IMR-90 (cell line): Measurements from ENCODE around the gene GSTA4. TPM values are rescaled to one million over a fixed set of nuclear protein-coding genes. Genes with fewer than 3 reads are reported as not detected.

Experiments
- ATAC-seq: fragments of 200-7000 bp; cut with Tn5 transposase; 2 replicates; pipeline ENCODE4 v1.9.1; 2020; ENCODE audit warnings: low read depth, mild to moderate bottlenecking, moderate library complexity
- BruUV-seq: library from RNA; stranded (reverse); fragments of 400-500 nt; replicated peaks from 2 replicates; lab custom pipeline; 2021; lab: Mats Ljungman, UMichigan
- CTCF ChIA-PET: fragments of 300-600 bp; formaldehyde crosslinking; extraction: SDS; loops from one replicate; lab custom pipeline; 2021; ENCODE audit warnings: antibody characterized with exemption; lab: Yijun Ruan, JAX
- POLR2A ChIA-PET: fragments of 300-600 bp; sonication (Branson Sonifier 250); formaldehyde crosslinking; loops from one replicate; lab custom pipeline; 2022; ENCODE audit warnings: antibody characterized with exemption; ENCODE audit not compliant: unreplicated experiment; lab: Charles Lee
- DNase-seq: peaks from one replicate; pipeline ENCODE4 v3.0.0; 2013
- H2AFZ ChIP-seq: replicated peaks from 2 replicates; pipeline ENCODE3; 2013; ENCODE audit warnings: low read length, mild to moderate bottlenecking; ENCODE audit not compliant: poor library complexity
- H2AK5ac ChIP-seq: 2 replicates; pipeline ENCODE4 v1.6.1; 2013; ENCODE audit warnings: low read depth, low read length, inconsistent platforms
- H2AK9ac ChIP-seq: replicated peaks from 2 replicates; pipeline ENCODE3; 2013; ENCODE audit warnings: mild to moderate bottlenecking, low read depth, low read length, moderate library complexity; ENCODE audit not compliant: poor library complexity
- H2BK120ac ChIP-seq: 2 replicates; pipeline ENCODE4 v1.6.1; 2013; ENCODE audit warnings: low read depth, low read length, inconsistent platforms
- H2BK15ac ChIP-seq: 3 replicates; pipeline ENCODE4 v1.6.1; 2013; ENCODE audit warnings: low read depth, low read length, inconsistent platforms
- H2BK20ac ChIP-seq: 2 replicates; pipeline ENCODE4 v1.6.1; 2013; ENCODE audit warnings: low read depth, mild to moderate bottlenecking, inconsistent platforms, low read length, moderate library complexity
- H2BK5ac ChIP-seq: 2 replicates; pipeline ENCODE4 v1.6.1; 2013; ENCODE audit warnings: mild to moderate bottlenecking, low read depth, low read length, inconsistent platforms; ENCODE audit not compliant: poor library complexity, severe bottlenecking
- H3K14ac ChIP-seq: replicated peaks from 2 replicates; pipeline ENCODE4 v1.6.1; 2013; ENCODE audit warnings: low read depth, low read length, inconsistent platforms
- H3K18ac ChIP-seq: 2 replicates; pipeline ENCODE4 v1.6.1; 2013; ENCODE audit warnings: low read depth, low read length, control low read depth
- H3K23ac ChIP-seq: 2 replicates; pipeline ENCODE4 v1.6.1; 2013; ENCODE audit warnings: low read depth, low read length, inconsistent platforms
- H3K27ac ChIP-seq: 2 replicates; pipeline ENCODE4 v1.5.1; 2013; ENCODE audit warnings: mild to moderate bottlenecking, control low read depth, low read length; ENCODE audit not compliant: insufficient read depth
- H3K27me3 ChIP-seq: 2 replicates; pipeline ENCODE4 v1.6.1; 2013; ENCODE audit warnings: low read length; ENCODE audit not compliant: control insufficient read depth, insufficient read depth
- H3K36me3 ChIP-seq: 2 replicates; pipeline ENCODE4 v1.6.1; 2013; ENCODE audit warnings: low read length, mixed read lengths; ENCODE audit not compliant: control insufficient read depth, insufficient read depth
- H3K4ac ChIP-seq: 2 replicates; pipeline ENCODE4 v1.6.1; 2013; ENCODE audit warnings: low read depth, low read length, inconsistent platforms
- H3K4me1 ChIP-seq: 2 replicates; pipeline ENCODE4 v1.6.1; 2013; ENCODE audit warnings: low read length, mixed read lengths; ENCODE audit not compliant: control insufficient read depth, insufficient read depth
- H3K4me2 ChIP-seq: 2 replicates; pipeline ENCODE4 v1.6.1; 2013; ENCODE audit warnings: low read depth, mild to moderate bottlenecking, control low read depth, low read length, moderate library complexity
- H3K4me3 ChIP-seq: 2 replicates; pipeline ENCODE4 v1.5.1; 2013; ENCODE audit warnings: low read depth, mild to moderate bottlenecking, control low read depth, low read length, moderate library complexity; ENCODE audit not compliant: insufficient read depth
- H3K56ac ChIP-seq: 2 replicates; pipeline ENCODE4 v1.6.1; 2013; ENCODE audit warnings: low read length, inconsistent platforms; ENCODE audit not compliant: insufficient read depth; ENCODE audit errors: extremely low read depth
- H3K79me1 ChIP-seq, 2 experiments: 2 replicates each; pipeline ENCODE4 v1.6.1; 2013; ENCODE audit warnings: low read length in 2 of 2, inconsistent platforms in 1 of 2, low read depth in 1 of 2
- H3K9ac ChIP-seq: 2 replicates; pipeline ENCODE4 v1.6.1; 2013; ENCODE audit warnings: low read depth, low read length, control low read depth
- H3K9me1 ChIP-seq: 2 replicates; pipeline ENCODE4 v1.6.1; 2013; ENCODE audit warnings: low read length, inconsistent platforms; ENCODE audit not compliant: insufficient read depth
- H3K9me3 ChIP-seq: 2 replicates; pipeline ENCODE4 v1.6.1; 2013; ENCODE audit warnings: low read length; ENCODE audit not compliant: control insufficient read depth, insufficient read depth
- H4K20me1 ChIP-seq: 2 replicates; pipeline ENCODE4 v1.6.1; 2013; ENCODE audit warnings: low read length, inconsistent platforms; ENCODE audit not compliant: insufficient read depth
- H4K5ac ChIP-seq: 2 replicates; pipeline ENCODE4 v1.6.1; 2013; ENCODE audit warnings: mild to moderate bottlenecking, low read depth, low read length, control low read depth
- H4K8ac ChIP-seq, 2 experiments: 2 replicates each; pipeline ENCODE4 v1.6.1; 2013; ENCODE audit warnings: low read depth in 2 of 2, low read length in 2 of 2, control low read depth in 1 of 2, inconsistent platforms in 1 of 2
- H4K91ac ChIP-seq: 2 replicates; pipeline ENCODE4 v1.6.1; 2013; ENCODE audit warnings: low read depth, low read length, inconsistent platforms; ENCODE audit not compliant: insufficient read depth
- CEBPB ChIP-seq: IDR thresholded peaks from 2 replicates; pipeline ENCODE4 v1.6.1; 2012; ENCODE audit warnings: low read depth, low read length, improper control_type of control experiment
- CHD1 ChIP-seq: IDR thresholded peaks from 2 replicates; pipeline ENCODE4 v1.6.1; 2012; ENCODE audit warnings: low read depth, low read length, improper control_type of control experiment
- NFE2L2 ChIP-seq: fragments of 150-350 bp; IDR thresholded peaks from 2 replicates; pipeline ENCODE4 v1.6.1; 2016; ENCODE audit warnings: low read depth, mild to moderate bottlenecking, low read length
- RCOR1 ChIP-seq: IDR thresholded peaks from 2 replicates; pipeline ENCODE4 v1.6.1; 2012; ENCODE audit warnings: mild to moderate bottlenecking, low read length, improper control_type of control experiment; ENCODE audit not compliant: insufficient replicate concordance
- RFX5 ChIP-seq: IDR thresholded peaks from 2 replicates; pipeline ENCODE4 v1.8.0; 2012; ENCODE audit warnings: low read depth, mild to moderate bottlenecking, low read length, moderate library complexity
- WGBS, 2 experiments: methylation state at CpG; one replicate each; pipeline versions ENCODE4 v1.1.5 to v1.1.7; 2013; ENCODE audit warnings: missing lambda C conversion rate in 2 of 2; ENCODE audit not compliant: insufficient read length in 1 of 2; ENCODE audit errors: extremely low coverage in 2 of 2; 5-methylcytosine and 5-hydroxymethylcytosine counted together
- dilution Hi-C: fragments of 300-500 bp; cut with HindIII; formaldehyde crosslinking; loops from one replicate; pipeline ENCODE4 v1.14.3; 2018; ENCODE audit warnings: low sequenced_read_pairs; ENCODE audit not compliant: unreplicated experiment
- in situ Hi-C: fragments of 300-500 bp; cut with MboI; formaldehyde crosslinking; loops from 3 replicates; pipeline ENCODE4 v1.14.3; 2019; ENCODE audit warnings: low sequenced_read_pairs, inconsistent platforms, mixed read lengths
- intact Hi-C: fragments of 100-400 bp; cut with micrococcal nuclease; formaldehyde crosslinking; loops from 2 replicates; pipeline ENCODE4 v1.10.0; 2022
- polyA plus RNA-seq, 3 experiments: library from polyadenylated mRNA; depleted of rRNA; stranded (reverse); fragments of >200 nt; gene quantifications; 2 replicates each; pipeline ENCODE4 v1.2.3, GENCODE V29; 2012; ENCODE audit warnings: low replicate concordance in 1 of 3
- total RNA-seq: library from RNA; depleted of rRNA; stranded (reverse); fragments of >200 nt; gene quantifications from 2 replicates; pipeline ENCODE4 v1.2.3, GENCODE V29; 2012

Gene GSTA4
- total and polyA plus RNA-seq, 2 of the 4 experiments (the other 2 are of a cell fraction) = 26.9 to 35.6 TPM

- Histone ChIP-seq H4K8ac (no peak overlapping the region), H3K36me3 (peaks cover 16% of the 10 kb centered on the region), H3K9me1 (no peaks in the 10 kb centered on the region), H3K27ac (no peak overlapping the region), H3K4me3 (no peak overlapping the region), H2AK5ac (no peak overlapping the region), H4K91ac (no peak overlapping the region), H3K18ac (no peak overlapping the region), H2BK15ac (no peak overlapping the region), H2BK5ac (no peak overlapping the region), H3K4me1 (peaks cover 2% of the 10 kb centered on the region; the same call in 1 of the 2 replicates), H2BK120ac (no peak overlapping the region), H3K4me2 (no peak overlapping the region), H2AFZ (no peak overlapping the region), H4K5ac (no peak overlapping the region), H3K4ac (no peak overlapping the region), H3K14ac (no peak overlapping the region), H2BK20ac (no peak overlapping the region), H3K9ac (no peak overlapping the region), H3K79me1 (no peaks in the 10 kb centered on the region), H3K9me3 (no peaks in the 10 kb centered on the region), H2AK9ac (no peak overlapping the region), H4K20me1 (no peaks in the 10 kb centered on the region), H3K56ac (no peak overlapping the region), H3K23ac (no peak overlapping the region), H3K27me3 (no peaks in the 10 kb centered on the region)
- TF ChIP-seq CHD1 (no peak), RFX5 (no peak), CEBPB (no peak), RCOR1 (no peak), NFE2L2 (no peak)
- in situ Hi-C loops = no loop called here
- no peak for DNase-seq
- dilution Hi-C loops = no loop called here
- BruUV-seq = no TSS peak
- no peak for ATAC-seq
- POLR2A ChIA-PET = no interaction called here
- CTCF ChIA-PET = interaction anchor here (0.8 kb wide), 1 partner anchor 167 kb away, joined by 3 read pairs; no protein-coding TSS in a partner anchor
- intact Hi-C loops = loop anchor here (5.0 kb wide), 1 partner anchor 41 kb away; no protein-coding TSS in a partner anchor
- WGBS, 2 experiments = 100% methylated on average over 1 of the region's 5 CpGs; no CpG with 5 or more reads in 1 of the 2 experiments
These were observed 11.8 kb downstream of the GSTA4 start for GRCh38 chr6:52983159-52983848.
